K562 (cell line): ENCODE measurements around the gene FNDC1. TPM values are rescaled to one million over a fixed set of nuclear protein-coding genes. Genes with fewer than 3 reads are reported as not detected.

Experiments used
- ATAC-seq: fragments of 200-7000 bp; cut with Tn5 transposase; 3 replicates; pipeline ENCODE4 v1.9.1; 2020; ENCODE audit warnings: moderate library complexity
- BruUV-seq: library from RNA; stranded (reverse); fragments of 400-500 nt; replicated peaks from 2 replicates; lab custom pipeline; 2021; lab: Mats Ljungman, UMichigan
- CTCF ChIA-PET: fragments of 300-600 bp; formaldehyde crosslinking; extraction: SDS; loops from one replicate; lab custom pipeline; 2021; ENCODE audit warnings: low intra/inter-chr PET ratio; lab: Yijun Ruan, JAX
- POLR2A ChIA-PET: fragments of 300-600, 350-650 bp; sonication (Branson Sonifier 250); formaldehyde crosslinking; extraction: SDS; loops from one replicate; lab custom pipeline; 2021; ENCODE audit warnings: antibody characterized with exemption, inconsistent platforms; lab: Yijun Ruan, JAX
- DNase-seq, 4 experiments: peaks; one replicate each; pipeline versions ENCODE4 v3.0.0 to v3.0.0-alpha.2; 2011 to 2018; ENCODE audit warnings: low spot score in 3 of 4, mixed read lengths in 3 of 4; ENCODE audit errors: extremely low read depth in 1 of 4
- FAIRE-seq: peaks from 2 replicates; lab custom pipeline; 2011; peaks lifted over from hg19 to GRCh38; lab: Jason Lieb, UNC
- H2AFZ ChIP-seq: 2 replicates; pipeline ENCODE4 v1.6.0; 2011; ENCODE audit warnings: low read depth, low read length, control low read depth, inconsistent platforms
- H3K27ac ChIP-seq: fragments of 200-600 bp; 3 replicates; pipeline ENCODE4 v1.8.0; 2011; ENCODE audit warnings: low read depth, mild to moderate bottlenecking, control low read depth, inconsistent platforms, low read length, moderate library complexity, mixed read lengths; ENCODE audit errors: extremely low read depth
- H3K27me3 ChIP-seq, 2 experiments: fragments of 300-600 bp in 1 of 2; 2 replicates in 1 of 2; 3 replicates in 1 of 2; pipeline versions ENCODE4 v1.6.0 to v1.8.0; 2011; ENCODE audit warnings: inconsistent platforms in 2 of 2, low read length in 2 of 2, mild to moderate bottlenecking in 1 of 2, mixed read lengths in 1 of 2, moderate library complexity in 1 of 2; ENCODE audit not compliant: control insufficient read depth in 2 of 2, insufficient read depth in 2 of 2
- H3K36me3 ChIP-seq: fragments of 300-600 bp; 3 replicates; pipeline ENCODE4 v1.8.0; 2011; ENCODE audit warnings: mild to moderate bottlenecking, low read length, inconsistent platforms; ENCODE audit not compliant: control insufficient read depth, insufficient read depth
- H3K4me1 ChIP-seq, 2 experiments: fragments of 200-600 bp in 1 of 2; replicated peaks in 1 of 2; 2 replicates in 1 of 2; 3 replicates in 1 of 2; pipeline versions ENCODE4 v1.5.1 to v1.8.0; 2011; ENCODE audit warnings: inconsistent platforms in 2 of 2, low read length in 2 of 2, mild to moderate bottlenecking in 1 of 2, mixed read lengths in 1 of 2, moderate library complexity in 1 of 2; ENCODE audit not compliant: control insufficient read depth in 2 of 2, insufficient read depth in 2 of 2
- H3K4me2 ChIP-seq: 2 replicates; pipeline ENCODE4 v1.6.1; 2011; ENCODE audit warnings: low read length, control low read depth, inconsistent platforms, mixed read lengths; ENCODE audit not compliant: insufficient read depth
- H3K4me3 ChIP-seq: fragments of 200-600 bp; sonication (generic), shearing (Covaris generic); 2 replicates; pipeline ENCODE4 v1.5.1; 2016; ENCODE audit warnings: control low read depth, inconsistent platforms
- H3K79me2 ChIP-seq: fragments of 200-600 bp; 3 replicates; pipeline ENCODE4 v1.8.0; 2011; ENCODE audit warnings: low read length, inconsistent platforms; ENCODE audit not compliant: control insufficient read depth, insufficient read depth
- H3K9ac ChIP-seq, 2 experiments: 2 replicates each; pipeline versions ENCODE4 v1.6.0 to v1.6.1; 2011; ENCODE audit warnings: low read depth in 2 of 2, low read length in 2 of 2, control low read depth in 1 of 2, inconsistent platforms in 1 of 2, mild to moderate bottlenecking in 1 of 2, mixed read lengths in 1 of 2; ENCODE audit not compliant: insufficient read depth in 1 of 2
- H3K9me1 ChIP-seq: one replicate; pipeline ENCODE4 v1.6.0; 2011; ENCODE audit warnings: inconsistent platforms, mild to moderate bottlenecking, low read length, moderate library complexity; ENCODE audit not compliant: control insufficient read depth, insufficient read depth
- H3K9me3 ChIP-seq: replicated peaks from 2 replicates; pipeline ENCODE4 v1.5.1; 2011; ENCODE audit warnings: low read depth, low read length, inconsistent platforms; ENCODE audit not compliant: control insufficient read depth, insufficient read depth
- H4K20me1 ChIP-seq: replicated peaks from 2 replicates; pipeline ENCODE4 v1.6.1; 2011; ENCODE audit warnings: low read length, inconsistent platforms, mixed read lengths; ENCODE audit not compliant: control insufficient read depth, insufficient read depth
- FIP1L1 ChIP-seq: fragments of 200-400 bp; formaldehyde crosslinking; IDR thresholded peaks from 2 replicates; pipeline ENCODE4 v1.6.1; 2018; ENCODE audit warnings: mild to moderate bottlenecking, low read depth, low read length; ENCODE audit not compliant: poor library complexity, severe bottlenecking
- SRSF1 ChIP-seq: fragments of 200-400 bp; formaldehyde crosslinking; IDR thresholded peaks from 2 replicates; pipeline ENCODE4 v1.6.1; 2017; ENCODE audit warnings: mild to moderate bottlenecking, low read depth, low read length, moderate library complexity
- TRIM24 ChIP-seq, 2 experiments: fragments of 450-650 bp; IDR thresholded peaks; 2 replicates each; pipeline ENCODE4 v1.6.1; 2016
- ZNF408 ChIP-seq: fragments of 250-450 bp; sonication (Bioruptor Pico); IDR thresholded peaks from 2 replicates; pipeline ENCODE4 v1.4.0; 2020; ENCODE audit warnings: low read depth, mild to moderate bottlenecking, moderate library complexity
- WGBS: fragments of 100-300 bp; shearing (Covaris generic); methylation state at CpG from one replicate; pipeline ENCODE4 v1.1.6; 2016; ENCODE audit warnings: low coverage, mixed read lengths; ENCODE audit not compliant: insufficient coverage; ENCODE audit errors: missing lambda C conversion rate; 5-methylcytosine and 5-hydroxymethylcytosine counted together
- in situ Hi-C: fragments of 300-500 bp; cut with MboI; formaldehyde crosslinking; loops from 4 replicates; pipeline ENCODE4 v1.15.0; 2018; ENCODE audit warnings: inconsistent platforms, mixed read lengths
- intact Hi-C: fragments of 100-400 bp; cut with micrococcal nuclease; formaldehyde crosslinking; loops from 2 replicates; pipeline ENCODE4 v1.14.2; 2022
- polyA plus RNA-seq, 8 experiments: library from polyadenylated mRNA; depleted of rRNA in 4 of 8; stranded (reverse) in 5 of 8; unstranded in 3 of 8; fragments of >200 nt; fragmentation: Nextera tagmentation in 2 of 8; fragmentation: Illumina TruSeq in 1 of 8; extraction: Ambion mirVana in 2 of 8; extraction: Trizol in 1 of 8; gene quantifications; 2 replicates each; pipeline versions ENCODE4 v1.2.1 to v1.2.3, GENCODE V29; 2011 to 2014; ENCODE audit warnings: inconsistent platforms in 1 of 8, missing spikeins in 1 of 8
- total RNA-seq, 7 experiments: library from RNA; depleted of rRNA in 6 of 7; stranded (reverse); fragments of >200 nt in 6 of 7; fragmentation: Illumina TruSeq in 2 of 7; extraction: Trizol in 2 of 7; gene quantifications; 2 replicates each; pipeline versions ENCODE4 v1.2.1 to v1.2.3, GENCODE V29; 2011 to 2021; ENCODE audit warnings: low replicate concordance in 1 of 7
- TF ChIP-seq, protein P1 (sequence below), 2 experiments: fragments of 450-650 bp; IDR thresholded peaks; 2 replicates each; pipeline ENCODE4 v1.6.1; 2016; ENCODE audit warnings: mild to moderate bottlenecking in 2 of 2, borderline replicate concordance in 1 of 2, low read depth in 1 of 2, moderate library complexity in 1 of 2

FNDC1 gene
- total and polyA plus RNA-seq, 9 of the 15 experiments (the other 6 are each of a cell fraction or from before 2014, with no cell fraction given) = not detected

DNA sequence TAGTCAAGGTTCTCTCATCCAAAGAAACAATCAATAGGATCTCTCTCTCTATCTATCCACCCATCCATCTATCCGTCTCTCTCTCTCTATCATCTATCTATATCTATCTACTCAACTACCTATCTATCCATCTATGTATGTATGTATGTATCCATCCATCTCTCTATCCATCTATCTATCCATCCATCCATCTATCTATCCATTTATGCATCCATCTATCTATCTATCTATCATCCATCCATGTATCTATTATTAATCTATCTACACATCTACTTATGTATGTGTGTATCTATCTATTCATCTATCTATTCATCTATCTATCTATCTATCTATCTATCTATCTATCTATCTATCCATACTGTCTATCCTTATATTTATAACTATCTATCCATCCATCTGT, 99.3 kb downstream of the FNDC1 start:
- H3K79me2 ChIP-seq = no peaks in the 10 kb centered on the region
- ChIA-PET POLR2A (interaction anchor here (1.2 kb wide), 1 partner anchor 9 kb away, joined by 3 read pairs; no protein-coding TSS in a partner anchor), CTCF (no interaction called here)
- no peaks in the 10 kb centered on the region for H4K20me1 ChIP-seq
- no peak overlapping the region for H2AFZ ChIP-seq
- TF ChIP-seq SRSF1 (no peak), TRIM24 (IDR thresholded peaks at IDR 0.05) (no peak), FIP1L1 (no peak), ZNF408 (CRISPR knock-in tag) (no peak)
- TF ChIP-seq, protein P1, sequence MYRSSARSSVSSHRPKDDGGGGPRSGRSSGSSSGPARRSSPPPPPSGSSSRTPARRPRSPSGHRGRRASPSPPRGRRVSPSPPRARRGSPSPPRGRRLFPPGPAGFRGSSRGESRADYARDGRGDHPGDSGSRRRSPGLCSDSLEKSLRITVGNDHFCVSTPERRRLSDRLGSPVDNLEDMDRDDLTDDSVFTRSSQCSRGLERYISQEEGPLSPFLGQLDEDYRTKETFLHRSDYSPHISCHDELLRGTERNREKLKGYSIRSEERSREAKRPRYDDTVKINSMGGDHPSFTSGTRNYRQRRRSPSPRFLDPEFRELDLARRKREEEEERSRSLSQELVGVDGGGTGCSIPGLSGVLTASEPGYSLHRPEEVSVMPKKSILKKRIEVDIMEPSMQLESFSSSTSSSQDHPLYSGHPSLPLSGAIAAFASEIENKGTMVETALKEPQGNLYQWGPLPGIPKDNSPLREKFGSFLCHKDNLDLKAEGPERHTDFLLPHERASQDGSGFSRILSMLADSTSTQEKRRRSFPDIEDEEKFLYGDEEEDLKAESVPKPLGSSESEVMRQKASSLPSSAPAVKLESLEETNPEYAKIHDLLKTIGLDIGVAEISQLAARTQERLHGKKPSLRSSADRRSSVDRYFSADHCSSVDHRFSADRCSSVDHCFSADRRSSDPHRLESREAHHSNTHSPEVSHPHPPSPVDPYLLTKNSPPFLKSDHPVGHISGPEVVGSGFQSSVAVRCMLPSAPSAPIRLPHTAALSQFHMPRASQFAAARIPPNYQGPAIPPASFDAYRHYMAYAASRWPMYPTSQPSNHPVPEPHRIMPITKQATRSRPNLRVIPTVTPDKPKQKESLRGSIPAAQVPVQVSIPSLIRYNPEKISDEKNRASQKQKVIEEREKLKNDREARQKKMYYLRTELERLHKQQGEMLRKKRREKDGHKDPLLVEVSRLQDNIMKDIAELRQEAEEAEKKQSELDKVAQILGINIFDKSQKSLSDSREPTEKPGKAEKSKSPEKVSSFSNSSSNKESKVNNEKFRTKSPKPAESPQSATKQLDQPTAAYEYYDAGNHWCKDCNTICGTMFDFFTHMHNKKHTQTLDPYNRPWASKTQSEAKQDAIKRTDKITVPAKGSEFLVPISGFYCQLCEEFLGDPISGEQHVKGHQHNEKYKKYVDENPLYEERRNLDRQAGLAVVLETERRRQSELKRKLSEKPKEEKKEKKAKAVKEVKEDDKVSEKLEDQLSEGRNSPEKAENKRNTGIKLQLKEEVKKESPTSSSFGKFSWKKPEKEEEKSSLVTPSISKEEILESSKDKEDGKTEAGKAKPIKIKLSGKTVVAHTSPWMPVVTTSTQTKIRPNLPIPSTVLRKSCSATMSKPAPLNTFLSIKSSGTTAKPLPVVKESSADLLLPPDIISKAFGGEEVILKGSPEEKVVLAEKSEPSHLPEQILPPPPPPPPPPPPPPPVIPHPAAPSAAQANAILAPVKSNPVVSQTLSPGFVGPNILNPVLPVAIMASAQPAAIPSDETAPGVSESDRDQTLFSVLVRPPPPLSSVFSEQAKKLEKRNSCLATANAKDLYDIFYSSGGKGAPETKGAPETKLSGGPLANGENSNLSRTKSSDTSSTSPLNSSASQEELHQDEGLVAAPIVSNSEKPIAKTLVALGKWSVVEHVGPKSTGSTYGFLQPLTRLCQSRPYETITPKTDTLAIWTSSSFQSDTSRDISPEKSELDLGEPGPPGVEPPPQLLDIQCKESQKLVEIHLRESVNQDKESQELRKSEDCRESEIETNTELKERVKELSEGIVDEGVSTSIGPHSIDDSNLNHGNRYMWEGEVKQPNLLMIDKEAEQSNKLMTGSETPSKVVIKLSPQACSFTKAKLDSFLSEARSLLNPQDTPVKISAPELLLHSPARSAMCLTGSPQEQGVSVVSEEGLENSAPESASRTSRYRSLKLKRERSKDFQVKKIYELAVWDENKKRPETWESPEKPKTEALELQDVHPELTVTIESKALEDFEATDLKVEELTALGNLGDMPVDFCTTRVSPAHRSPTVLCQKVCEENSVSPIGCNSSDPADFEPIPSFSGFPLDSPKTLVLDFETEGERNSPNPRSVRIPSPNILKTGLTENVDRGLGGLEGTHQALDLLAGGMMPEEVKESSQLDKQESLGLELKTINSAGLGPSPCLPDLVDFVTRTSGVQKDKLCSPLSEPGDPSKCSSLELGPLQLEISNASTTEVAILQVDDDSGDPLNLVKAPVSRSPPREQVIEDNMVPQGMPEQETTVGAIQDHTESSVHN (IDR thresholded peaks at IDR 0.05; ENCODE audit: borderline replicate concordance in 1 of 2, low read depth in 1 of 2) = no peak
- no TSS peak for BruUV-seq
- H3K9ac ChIP-seq = no peak overlapping the region
- H3K36me3 ChIP-seq = no peaks in the 10 kb centered on the region
- DNase-seq = no peak
- H3K4me1 ChIP-seq = no peaks in the 10 kb centered on the region
- H3K4me3 ChIP-seq = no peak overlapping the region
- H3K27me3 ChIP-seq = peaks cover 0 to 4% of the 10 kb centered on the region in 2 experiments; a peak in 1 of 5 replicates
- H3K27ac ChIP-seq = no peak overlapping the region
- in situ Hi-C loops = no loop called here
- FAIRE-seq = no peak
- intact Hi-C loops = no loop called here
- no peaks in the 10 kb centered on the region for H3K9me1 ChIP-seq
- ATAC-seq = no peak
- 12% methylated on average over 1 of the region's 1 CpG for WGBS
- no peaks in the 10 kb centered on the region for H3K9me3 ChIP-seq
- H3K4me2 ChIP-seq = no peak overlapping the region
